ENCODE data around the gene GPR132.

DNA sequence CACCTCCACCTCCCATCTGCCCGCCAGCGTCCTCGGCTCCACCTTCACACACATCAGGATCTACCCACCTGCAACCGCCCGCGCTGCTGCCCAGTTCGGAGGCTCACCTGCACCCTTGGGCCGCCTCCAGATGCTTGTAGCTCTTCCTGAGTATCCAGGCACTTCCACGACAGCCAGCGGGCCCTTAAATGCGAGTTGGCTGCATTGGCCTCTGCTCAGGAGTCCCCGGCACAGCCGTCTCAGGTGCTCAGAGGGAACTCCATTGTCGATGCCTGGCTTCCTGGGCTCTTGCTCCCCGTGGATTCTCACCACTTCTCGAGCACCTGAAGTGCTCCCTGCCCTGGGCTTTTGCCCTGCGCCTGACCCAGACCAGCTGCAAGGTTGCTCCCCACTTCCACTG, 22.4 kb downstream of the GPR132 start:
- TF ChIP-seq, protein P1, sequence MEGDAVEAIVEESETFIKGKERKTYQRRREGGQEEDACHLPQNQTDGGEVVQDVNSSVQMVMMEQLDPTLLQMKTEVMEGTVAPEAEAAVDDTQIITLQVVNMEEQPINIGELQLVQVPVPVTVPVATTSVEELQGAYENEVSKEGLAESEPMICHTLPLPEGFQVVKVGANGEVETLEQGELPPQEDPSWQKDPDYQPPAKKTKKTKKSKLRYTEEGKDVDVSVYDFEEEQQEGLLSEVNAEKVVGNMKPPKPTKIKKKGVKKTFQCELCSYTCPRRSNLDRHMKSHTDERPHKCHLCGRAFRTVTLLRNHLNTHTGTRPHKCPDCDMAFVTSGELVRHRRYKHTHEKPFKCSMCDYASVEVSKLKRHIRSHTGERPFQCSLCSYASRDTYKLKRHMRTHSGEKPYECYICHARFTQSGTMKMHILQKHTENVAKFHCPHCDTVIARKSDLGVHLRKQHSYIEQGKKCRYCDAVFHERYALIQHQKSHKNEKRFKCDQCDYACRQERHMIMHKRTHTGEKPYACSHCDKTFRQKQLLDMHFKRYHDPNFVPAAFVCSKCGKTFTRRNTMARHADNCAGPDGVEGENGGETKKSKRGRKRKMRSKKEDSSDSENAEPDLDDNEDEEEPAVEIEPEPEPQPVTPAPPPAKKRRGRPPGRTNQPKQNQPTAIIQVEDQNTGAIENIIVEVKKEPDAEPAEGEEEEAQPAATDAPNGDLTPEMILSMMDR (IDR thresholded peaks at IDR 0.05 in 2 of 3, conservative IDR thresholded peaks at IDR 0.05 in 1 of 3; ENCODE audit: control insufficient read depth in 2 of 3, extremely low read depth in 1 of 3, insufficient read depth in 1 of 3, low read depth in 3 of 3, low read length in 3 of 3), result no peak
- TF ChIP-seq POLR2A (IDR thresholded peaks at IDR 0.05; ENCODE audit: low read depth, low read length), result no peak
- TF ChIP-seq CBX3 (IDR thresholded peaks at IDR 0.05; ENCODE audit: borderline replicate concordance, low read depth), result no peak
- TF ChIP-seq SMAD1 (IDR thresholded peaks at IDR 0.05; ENCODE audit: low read depth, partially characterized antibody), result no peak
- TF ChIP-seq EZH2 (IDR thresholded peaks at IDR 0.05; ENCODE audit: borderline replicate concordance, control insufficient read depth, low read depth, low read length), result no peak
- no peak for TF ChIP-seq STAT3 (IDR thresholded peaks at IDR 0.05; ENCODE audit: low read depth, low read length)
- TF ChIP-seq, protein P2, sequence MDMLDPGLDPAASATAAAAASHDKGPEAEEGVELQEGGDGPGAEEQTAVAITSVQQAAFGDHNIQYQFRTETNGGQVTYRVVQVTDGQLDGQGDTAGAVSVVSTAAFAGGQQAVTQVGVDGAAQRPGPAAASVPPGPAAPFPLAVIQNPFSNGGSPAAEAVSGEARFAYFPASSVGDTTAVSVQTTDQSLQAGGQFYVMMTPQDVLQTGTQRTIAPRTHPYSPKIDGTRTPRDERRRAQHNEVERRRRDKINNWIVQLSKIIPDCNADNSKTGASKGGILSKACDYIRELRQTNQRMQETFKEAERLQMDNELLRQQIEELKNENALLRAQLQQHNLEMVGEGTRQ (IDR thresholded peaks at IDR 0.05; ENCODE audit: borderline replicate concordance, low read depth, low read length), result no peak
